ENCODE data around the gene SHROOM3.

DNA sequence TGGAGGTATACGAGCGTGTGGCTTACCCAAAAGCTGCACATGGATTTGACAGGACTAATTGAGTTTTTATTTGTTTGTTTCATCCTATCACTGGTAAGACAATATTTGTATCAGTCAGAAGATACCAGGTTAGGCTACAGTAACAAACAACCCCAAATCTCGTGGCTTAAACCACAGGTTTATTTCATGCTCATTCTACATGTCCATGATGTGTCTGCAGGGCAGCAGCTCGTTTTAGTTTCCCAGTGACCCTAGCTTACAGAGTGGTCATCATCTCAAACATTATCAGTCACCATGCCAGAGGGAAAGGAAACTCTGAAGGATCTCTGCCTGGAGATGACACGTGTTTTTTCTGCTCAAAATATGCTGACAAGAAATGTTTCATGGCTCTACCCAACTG is 108.3 kb downstream of the SHROOM3 start:
- TF ChIP-seq, protein P1, sequence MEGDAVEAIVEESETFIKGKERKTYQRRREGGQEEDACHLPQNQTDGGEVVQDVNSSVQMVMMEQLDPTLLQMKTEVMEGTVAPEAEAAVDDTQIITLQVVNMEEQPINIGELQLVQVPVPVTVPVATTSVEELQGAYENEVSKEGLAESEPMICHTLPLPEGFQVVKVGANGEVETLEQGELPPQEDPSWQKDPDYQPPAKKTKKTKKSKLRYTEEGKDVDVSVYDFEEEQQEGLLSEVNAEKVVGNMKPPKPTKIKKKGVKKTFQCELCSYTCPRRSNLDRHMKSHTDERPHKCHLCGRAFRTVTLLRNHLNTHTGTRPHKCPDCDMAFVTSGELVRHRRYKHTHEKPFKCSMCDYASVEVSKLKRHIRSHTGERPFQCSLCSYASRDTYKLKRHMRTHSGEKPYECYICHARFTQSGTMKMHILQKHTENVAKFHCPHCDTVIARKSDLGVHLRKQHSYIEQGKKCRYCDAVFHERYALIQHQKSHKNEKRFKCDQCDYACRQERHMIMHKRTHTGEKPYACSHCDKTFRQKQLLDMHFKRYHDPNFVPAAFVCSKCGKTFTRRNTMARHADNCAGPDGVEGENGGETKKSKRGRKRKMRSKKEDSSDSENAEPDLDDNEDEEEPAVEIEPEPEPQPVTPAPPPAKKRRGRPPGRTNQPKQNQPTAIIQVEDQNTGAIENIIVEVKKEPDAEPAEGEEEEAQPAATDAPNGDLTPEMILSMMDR (IDR thresholded peaks at IDR 0.05; ENCODE audit: low read depth, low read length, missing input control): no peak
- no peak for TF ChIP-seq JUND (IDR thresholded peaks at IDR 0.05)
- no peak for TF ChIP-seq TAF1 (conservative IDR thresholded peaks at IDR 0.05)
- TF ChIP-seq, protein P2, sequence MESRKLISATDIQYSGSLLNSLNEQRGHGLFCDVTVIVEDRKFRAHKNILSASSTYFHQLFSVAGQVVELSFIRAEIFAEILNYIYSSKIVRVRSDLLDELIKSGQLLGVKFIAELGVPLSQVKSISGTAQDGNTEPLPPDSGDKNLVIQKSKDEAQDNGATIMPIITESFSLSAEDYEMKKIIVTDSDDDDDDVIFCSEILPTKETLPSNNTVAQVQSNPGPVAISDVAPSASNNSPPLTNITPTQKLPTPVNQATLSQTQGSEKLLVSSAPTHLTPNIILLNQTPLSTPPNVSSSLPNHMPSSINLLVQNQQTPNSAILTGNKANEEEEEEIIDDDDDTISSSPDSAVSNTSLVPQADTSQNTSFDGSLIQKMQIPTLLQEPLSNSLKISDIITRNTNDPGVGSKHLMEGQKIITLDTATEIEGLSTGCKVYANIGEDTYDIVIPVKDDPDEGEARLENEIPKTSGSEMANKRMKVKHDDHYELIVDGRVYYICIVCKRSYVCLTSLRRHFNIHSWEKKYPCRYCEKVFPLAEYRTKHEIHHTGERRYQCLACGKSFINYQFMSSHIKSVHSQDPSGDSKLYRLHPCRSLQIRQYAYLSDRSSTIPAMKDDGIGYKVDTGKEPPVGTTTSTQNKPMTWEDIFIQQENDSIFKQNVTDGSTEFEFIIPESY (IDR thresholded peaks at IDR 0.05): no peak
- TF ChIP-seq HNF4G (IDR thresholded peaks at IDR 0.05): no peak
- no peak for TF ChIP-seq GABPA (IDR thresholded peaks at IDR 0.05 in 1 of 2, conservative IDR thresholded peaks at IDR 0.05 in 1 of 2)
- TF ChIP-seq YY1 (IDR thresholded peaks at IDR 0.05): no peak

Measured in liver (tissue), 3 donors.